ENCODE data around the gene COL9A1. TPM values are rescaled to one million over a fixed set of nuclear protein-coding genes. Genes with fewer than 3 reads are reported as not detected.

Gene COL9A1
- total RNA-seq, 2 experiments from 2014 or later, result not detected

- intact Hi-C loops (cut with micrococcal nuclease), result loop anchor here (1.0 to 5.0 kb wide), 7 partner anchors 90 to 792 kb away; partner anchors contain the start of gene B3GAT2
- peaks cover 13% of the 10 kb centered on the region for H3K27me3 Mint-ChIP-seq (ENCODE audit: low read depth)
- no peak for DNase-seq
- CTCF ChIA-PET, result interaction anchor here (0.6 to 3.9 kb wide), 25 partner anchors 9 to 1288 kb away, joined by 3 to 95 read pairs (median 3); partner anchors contain the start of gene B3GAT2
- H3K4me1 Mint-ChIP-seq (ENCODE audit: low read depth), result no peaks in the 10 kb centered on the region
- H3K4me3 Mint-ChIP-seq, result no peak overlapping the region
- no peak overlapping the region for H3K27ac Mint-ChIP-seq
- H3K36me3 Mint-ChIP-seq (ENCODE audit: low read depth), result no peaks in the 10 kb centered on the region
- no peaks in the 10 kb centered on the region for H3K9me3 Mint-ChIP-seq
Measured at GRCh38 chr6:70221025-70221714, 81.7 kb downstream of the COL9A1 start.

DNA sequence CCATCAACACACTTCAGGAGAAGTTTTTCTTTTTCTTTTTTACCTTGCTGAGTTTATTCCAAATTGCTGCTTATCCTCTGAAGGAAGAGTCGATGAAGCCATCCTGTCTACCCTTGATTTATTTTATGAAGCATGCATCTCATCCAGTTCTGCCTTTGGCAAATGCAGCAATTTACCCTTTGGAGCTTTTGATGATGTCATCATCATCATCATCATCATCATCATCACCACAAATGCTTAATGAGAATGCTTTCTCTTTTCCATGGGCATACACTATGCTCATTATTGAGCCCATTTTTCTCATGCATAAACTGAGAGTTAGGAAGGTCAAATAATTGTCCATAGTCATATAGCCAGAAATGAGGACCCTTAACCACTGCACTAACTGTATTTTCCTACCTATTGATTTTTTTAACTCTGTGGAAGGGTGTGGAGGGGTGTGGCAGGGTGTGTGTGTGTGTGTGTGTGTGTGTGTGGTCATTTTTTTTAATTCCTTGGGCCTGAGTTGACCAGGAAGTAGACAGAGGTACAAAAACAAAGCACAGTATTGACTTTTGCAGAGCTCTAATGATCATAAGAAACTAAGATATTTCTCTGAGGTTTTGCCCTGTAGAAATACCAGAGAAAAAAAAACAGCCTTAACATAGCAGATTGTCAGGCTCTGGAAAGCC, 82.8 kb downstream of the COL9A1 start:
- no peak overlapping the region for H3K4me3 Mint-ChIP-seq
- intact Hi-C loops (cut with micrococcal nuclease), result loop anchor here (2.0 to 5.0 kb wide), 3 partner anchors 91 to 737 kb away; partner anchors contain the start of gene B3GAT2
- H3K27ac Mint-ChIP-seq, result no peak overlapping the region
- DNase-seq, result no peak
- peaks cover 13% of the 10 kb centered on the region for H3K27me3 Mint-ChIP-seq (ENCODE audit: low read depth)
- no peaks in the 10 kb centered on the region for H3K9me3 Mint-ChIP-seq
- H3K36me3 Mint-ChIP-seq (ENCODE audit: low read depth), result no peaks in the 10 kb centered on the region
- CTCF ChIA-PET, result interaction anchor here (0.7 to 3.9 kb wide), 9 partner anchors 8 to 169 kb away, joined by 3 to 95 read pairs (median 4); no protein-coding TSS in a partner anchor
- no peaks in the 10 kb centered on the region for H3K4me1 Mint-ChIP-seq (ENCODE audit: low read depth)

DNA sequence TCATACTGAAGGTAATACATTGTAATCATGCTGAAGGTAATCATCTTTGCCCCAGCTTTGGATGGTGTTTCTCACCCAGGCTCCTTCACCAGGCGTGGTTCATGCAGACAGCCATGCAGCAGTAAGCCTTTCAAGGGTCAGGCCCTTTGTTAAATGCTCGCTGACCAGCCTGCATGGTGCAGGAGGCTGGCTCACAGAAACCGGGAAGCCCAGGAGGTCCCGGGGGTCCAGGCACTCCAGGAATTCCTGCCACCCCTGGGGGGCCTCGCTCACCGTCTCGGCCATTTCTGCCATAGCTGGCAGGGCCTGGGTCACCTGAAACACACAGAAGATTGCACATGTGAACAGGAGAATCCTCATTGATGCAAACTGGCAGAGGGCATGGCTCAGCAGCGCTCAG, 86.1 kb downstream of the COL9A1 start:
- intact Hi-C loops (cut with micrococcal nuclease), result no loop called here
- Mint-ChIP-seq H3K36me3 (ENCODE audit: low read depth) (no peaks in the 10 kb centered on the region), H3K9me3 (no peaks in the 10 kb centered on the region), H3K27me3 (ENCODE audit: low read depth) (peaks cover 10% of the 10 kb centered on the region), H3K4me1 (ENCODE audit: low read depth) (no peaks in the 10 kb centered on the region), H3K27ac (no peak overlapping the region), H3K4me3 (no peak overlapping the region)
- no peak for DNase-seq
- CTCF ChIA-PET, result interaction anchor here (0.6 kb wide), 1 partner anchor 76 kb away, joined by 3 read pairs; no protein-coding TSS in a partner anchor

- Mint-ChIP-seq H3K4me1 (ENCODE audit: low read depth) (no peaks in the 10 kb centered on the region), H3K27ac (no peak overlapping the region), H3K36me3 (ENCODE audit: low read depth) (no peaks in the 10 kb centered on the region), H3K9me3 (no peaks in the 10 kb centered on the region), H3K27me3 (ENCODE audit: low read depth) (peaks cover 11% of the 10 kb centered on the region), H3K4me3 (no peak overlapping the region)
- CTCF ChIA-PET, result interaction anchor here (0.6 to 1.2 kb wide), 3 partner anchors 9 to 397 kb away, joined by 3 to 4 read pairs (median 3); no protein-coding TSS in a partner anchor
- intact Hi-C loops (cut with micrococcal nuclease), result no loop called here
- DNase-seq, result no peak
Measured at GRCh38 chr6:70215460-70216108, 87.3 kb downstream of the COL9A1 start.

GRCh38 chr6:70210462-70210861, 92.4 kb downstream of the COL9A1 start:
- intact Hi-C loops (cut with micrococcal nuclease), result no loop called here
- CTCF ChIA-PET, result no interaction called here
- Mint-ChIP-seq H3K4me3 (no peak overlapping the region), H3K36me3 (ENCODE audit: low read depth) (no peaks in the 10 kb centered on the region), H3K27ac (no peak overlapping the region), H3K27me3 (ENCODE audit: low read depth) (peaks cover 3% of the 10 kb centered on the region), H3K4me1 (ENCODE audit: low read depth) (no peaks in the 10 kb centered on the region), H3K9me3 (no peaks in the 10 kb centered on the region)
- DNase-seq, result no peak

DNA sequence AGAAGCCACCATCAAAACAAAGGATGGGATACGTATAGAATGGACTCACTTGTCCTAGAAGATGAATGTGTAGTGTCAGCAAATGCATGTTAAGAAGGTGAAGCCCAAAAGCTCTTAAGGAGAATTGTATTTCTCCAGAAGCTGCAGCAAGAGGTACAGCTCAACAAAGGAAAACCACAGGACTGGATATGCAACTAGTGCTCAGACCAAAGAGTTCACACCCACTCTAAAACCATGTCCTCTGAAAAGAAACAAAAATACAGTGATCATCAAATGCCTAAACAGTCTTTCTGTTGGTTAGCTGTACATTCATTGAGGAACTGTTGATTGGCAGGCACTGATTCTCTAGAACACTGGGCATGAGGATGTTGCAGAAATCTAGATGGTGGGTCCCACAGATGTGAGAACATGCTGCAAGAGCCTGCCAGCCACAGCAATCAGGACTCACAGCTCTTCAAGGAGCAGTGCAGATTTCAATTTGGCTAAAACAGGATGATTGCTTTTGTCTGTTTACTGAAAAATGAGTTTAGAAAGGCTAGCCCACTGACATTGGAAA, 94.6 kb downstream of the COL9A1 start:
- intact Hi-C loops (cut with micrococcal nuclease), result no loop called here
- H3K9me3 Mint-ChIP-seq, result no peaks in the 10 kb centered on the region
- H3K27me3 Mint-ChIP-seq (ENCODE audit: low read depth), result peaks cover 5% of the 10 kb centered on the region
- H3K4me3 Mint-ChIP-seq, result no peak overlapping the region
- H3K4me1 Mint-ChIP-seq (ENCODE audit: low read depth), result no peaks in the 10 kb centered on the region
- H3K27ac Mint-ChIP-seq, result no peak overlapping the region
- CTCF ChIA-PET, result interaction anchor here (0.6 to 1.8 kb wide), 3 partner anchors 13 to 811 kb away, joined by 3 to 13 read pairs (median 4); no protein-coding TSS in a partner anchor
- DNase-seq, result no peak
- H3K36me3 Mint-ChIP-seq (ENCODE audit: low read depth), result no peaks in the 10 kb centered on the region

DNA sequence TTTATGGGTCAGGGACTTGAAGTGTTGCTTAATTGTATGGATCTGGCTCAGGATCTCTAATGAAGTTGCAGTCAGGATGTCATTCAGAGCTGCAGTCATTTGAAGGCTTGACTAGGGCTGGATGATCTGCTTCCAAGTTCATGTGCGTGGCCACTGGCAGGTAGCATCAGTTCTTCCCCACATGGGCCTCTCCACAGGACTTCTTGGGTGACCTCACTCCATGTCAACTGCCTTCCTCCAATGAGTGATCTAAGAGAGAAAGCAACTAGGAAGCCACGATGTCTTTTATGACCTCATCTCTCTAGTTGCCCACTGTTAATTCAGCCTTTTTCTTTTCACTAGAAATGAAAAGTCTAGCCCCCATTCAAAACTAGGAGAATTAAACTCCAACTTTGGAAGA, 104.1 kb downstream of the COL9A1 start:
- DNase-seq, result no peak
- no peak overlapping the region for H3K27ac Mint-ChIP-seq
- H3K27me3 Mint-ChIP-seq (ENCODE audit: low read depth), result peaks cover 8% of the 10 kb centered on the region
- intact Hi-C loops (cut with micrococcal nuclease), result no loop called here
- H3K4me3 Mint-ChIP-seq, result no peak overlapping the region
- H3K4me1 Mint-ChIP-seq (ENCODE audit: low read depth), result no peaks in the 10 kb centered on the region
- no peaks in the 10 kb centered on the region for H3K36me3 Mint-ChIP-seq (ENCODE audit: low read depth)
- CTCF ChIA-PET, result no interaction called here
- no peaks in the 10 kb centered on the region for H3K9me3 Mint-ChIP-seq

GRCh38 chr6:70196531-70196930, 106.4 kb downstream of the COL9A1 start:
- DNase-seq, result no peak
- CTCF ChIA-PET, result no interaction called here
- Mint-ChIP-seq H3K27me3 (ENCODE audit: low read depth) (peaks cover 17% of the 10 kb centered on the region), H3K9me3 (no peaks in the 10 kb centered on the region), H3K4me1 (ENCODE audit: low read depth) (no peaks in the 10 kb centered on the region), H3K27ac (no peak overlapping the region), H3K36me3 (ENCODE audit: low read depth) (no peaks in the 10 kb centered on the region), H3K4me3 (no peak overlapping the region)
- intact Hi-C loops (cut with micrococcal nuclease), result no loop called here

- no peak overlapping the region for H3K27ac Mint-ChIP-seq
- intact Hi-C loops (cut with micrococcal nuclease), result no loop called here
- DNase-seq, result no peak
- no peaks in the 10 kb centered on the region for H3K4me1 Mint-ChIP-seq (ENCODE audit: low read depth)
- H3K27me3 Mint-ChIP-seq (ENCODE audit: low read depth), result peaks cover 17% of the 10 kb centered on the region
- H3K9me3 Mint-ChIP-seq, result no peaks in the 10 kb centered on the region
- H3K4me3 Mint-ChIP-seq, result no peak overlapping the region
- H3K36me3 Mint-ChIP-seq (ENCODE audit: low read depth), result no peaks in the 10 kb centered on the region
- CTCF ChIA-PET, result no interaction called here
Measured at GRCh38 chr6:70194421-70194820, 108.5 kb downstream of the COL9A1 start.

GRCh38 chr6:70188202-70188601, 114.7 kb downstream of the COL9A1 start:
- Mint-ChIP-seq H3K27ac (no peak overlapping the region), H3K4me3 (no peak overlapping the region), H3K4me1 (ENCODE audit: low read depth) (no peaks in the 10 kb centered on the region), H3K9me3 (no peaks in the 10 kb centered on the region), H3K36me3 (ENCODE audit: low read depth) (no peaks in the 10 kb centered on the region), H3K27me3 (ENCODE audit: low read depth) (peaks cover 6% of the 10 kb centered on the region)
- intact Hi-C loops (cut with micrococcal nuclease), result no loop called here
- DNase-seq, result no peak
- CTCF ChIA-PET, result no interaction called here

- intact Hi-C loops (cut with micrococcal nuclease), result no loop called here
- no peaks in the 10 kb centered on the region for H3K27me3 Mint-ChIP-seq (ENCODE audit: low read depth)
- H3K27ac Mint-ChIP-seq, result no peak overlapping the region
- no peak overlapping the region for H3K4me3 Mint-ChIP-seq
- no peaks in the 10 kb centered on the region for H3K4me1 Mint-ChIP-seq (ENCODE audit: low read depth)
- no peaks in the 10 kb centered on the region for H3K9me3 Mint-ChIP-seq
- CTCF ChIA-PET, result no interaction called here
- DNase-seq, result no peak
- no peaks in the 10 kb centered on the region for H3K36me3 Mint-ChIP-seq (ENCODE audit: low read depth)
Measured at GRCh38 chr6:70186461-70186860, 116.4 kb downstream of the COL9A1 start.

DNA sequence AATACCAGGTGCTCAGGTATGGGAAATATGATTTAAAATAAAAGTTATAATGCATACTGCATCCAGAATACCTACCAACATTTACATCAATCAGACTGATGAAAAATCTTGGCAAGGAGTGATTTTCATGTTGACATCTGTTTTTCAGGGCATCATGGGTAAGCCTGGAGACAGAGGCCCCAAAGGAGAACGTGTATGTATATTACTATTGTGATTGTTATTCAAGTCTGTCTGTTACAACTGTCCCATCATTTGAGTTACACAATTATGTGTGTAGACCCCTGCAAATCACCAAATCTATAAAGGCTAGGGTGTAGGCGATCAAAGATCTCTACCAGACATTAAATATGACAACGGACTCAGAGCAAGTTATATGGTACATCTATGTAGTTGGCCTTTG, 118.2 kb downstream of the COL9A1 start:
- CTCF ChIA-PET, result no interaction called here
- intact Hi-C loops (cut with micrococcal nuclease), result no loop called here
- Mint-ChIP-seq H3K36me3 (ENCODE audit: low read depth) (no peaks in the 10 kb centered on the region), H3K27ac (no peak overlapping the region), H3K27me3 (ENCODE audit: low read depth) (no peaks in the 10 kb centered on the region), H3K9me3 (no peaks in the 10 kb centered on the region), H3K4me1 (ENCODE audit: low read depth) (no peaks in the 10 kb centered on the region), H3K4me3 (no peak overlapping the region)
- no peak for DNase-seq
